OCI-LY7 (cell line): ENCODE results near the gene ATXN10.

Experiments
- CTCF ChIP-seq: fragments of 200-600 bp; sonication (generic); conservative IDR thresholded peaks from 2 replicates; pipeline ENCODE4 v1.5.1; 2014; ENCODE audit warnings: mild to moderate bottlenecking, antibody characterized with exemption, low read length, moderate library complexity, mixed read lengths
- EZH2phosphoT487 ChIP-seq: fragments of 200-600 bp; sonication (generic); IDR thresholded peaks from 2 replicates; pipeline ENCODE4 v1.6.1; 2018; ENCODE audit warnings: low read depth, borderline replicate concordance, mild to moderate bottlenecking, mixed run types, antibody characterized with exemption, low read length, moderate library complexity, mixed read lengths

DNA sequence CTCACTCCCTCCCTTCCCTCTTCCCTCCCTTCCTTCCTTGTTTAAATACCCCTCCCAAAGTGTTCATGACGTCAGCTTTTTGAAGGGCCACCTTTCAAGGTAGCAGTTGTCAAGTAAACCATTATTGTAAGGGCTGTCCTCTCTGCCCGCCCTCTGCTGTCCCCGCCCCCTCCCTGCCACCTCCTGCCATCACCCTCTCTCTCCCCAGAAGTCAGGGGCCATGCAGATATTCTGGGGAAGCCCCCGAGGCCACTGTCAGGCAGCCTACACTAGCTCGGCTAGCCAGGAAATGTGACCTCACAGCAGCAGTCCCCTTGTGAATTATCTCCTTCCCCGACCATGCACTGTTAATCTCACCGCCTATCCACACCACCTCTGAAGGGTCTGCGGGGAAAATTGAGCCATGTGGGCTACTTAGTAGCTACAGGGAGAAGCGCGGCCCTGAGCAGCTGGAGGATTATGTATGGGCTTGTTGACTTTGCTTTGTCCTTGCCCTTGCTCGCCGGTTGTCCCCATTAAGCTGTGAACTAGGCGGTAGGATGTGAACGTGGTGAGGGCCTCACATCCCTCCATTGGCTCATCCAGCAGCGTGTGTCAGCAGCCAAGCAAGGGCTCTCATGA lies 42.1 kb upstream of the ATXN10 start:
- TF ChIP-seq CTCF: no peak
- TF ChIP-seq EZH2phosphoT487: no peak
